ENCODE data around the gene SNX9. TPM values are rescaled to one million over a fixed set of nuclear protein-coding genes. Genes with fewer than 3 reads are reported as not detected.

The SNX9 gene
- total RNA-seq, 1 experiment from 2014 or later: 31.3 TPM

- H3K23ac ChIP-seq (ENCODE audit: insufficient read length, low read depth, low read length): no peak overlapping the region
- no peak overlapping the region for H4K8ac ChIP-seq (replicated peaks; ENCODE audit: insufficient read length, low read depth, low read length)
- TF ChIP-seq, protein P1, sequence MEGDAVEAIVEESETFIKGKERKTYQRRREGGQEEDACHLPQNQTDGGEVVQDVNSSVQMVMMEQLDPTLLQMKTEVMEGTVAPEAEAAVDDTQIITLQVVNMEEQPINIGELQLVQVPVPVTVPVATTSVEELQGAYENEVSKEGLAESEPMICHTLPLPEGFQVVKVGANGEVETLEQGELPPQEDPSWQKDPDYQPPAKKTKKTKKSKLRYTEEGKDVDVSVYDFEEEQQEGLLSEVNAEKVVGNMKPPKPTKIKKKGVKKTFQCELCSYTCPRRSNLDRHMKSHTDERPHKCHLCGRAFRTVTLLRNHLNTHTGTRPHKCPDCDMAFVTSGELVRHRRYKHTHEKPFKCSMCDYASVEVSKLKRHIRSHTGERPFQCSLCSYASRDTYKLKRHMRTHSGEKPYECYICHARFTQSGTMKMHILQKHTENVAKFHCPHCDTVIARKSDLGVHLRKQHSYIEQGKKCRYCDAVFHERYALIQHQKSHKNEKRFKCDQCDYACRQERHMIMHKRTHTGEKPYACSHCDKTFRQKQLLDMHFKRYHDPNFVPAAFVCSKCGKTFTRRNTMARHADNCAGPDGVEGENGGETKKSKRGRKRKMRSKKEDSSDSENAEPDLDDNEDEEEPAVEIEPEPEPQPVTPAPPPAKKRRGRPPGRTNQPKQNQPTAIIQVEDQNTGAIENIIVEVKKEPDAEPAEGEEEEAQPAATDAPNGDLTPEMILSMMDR (conservative IDR thresholded peaks at IDR 0.05): peak; percentile 43; the same call in 2 of the 3 replicates
- no peak for DNase-seq
- H3K27ac Mint-ChIP-seq: peak overlapping the region in 2 of 3 experiments; percentile 40 to 47; a peak in 3 of 7 replicates
- H2BK20ac ChIP-seq (ENCODE audit: low read depth, low read length, poor library complexity, severe bottlenecking): no peak overlapping the region
- H3K9me3 ChIP-seq (ENCODE audit: control insufficient read depth, low read depth, low read length): no peaks in the 10 kb centered on the region
- WGBS (ENCODE audit: extremely low coverage, insufficient read length, low lambda C conversion rate): no CpG with 5 or more reads among the region's 7 CpGs
- no peak overlapping the region for H3K4me2 ChIP-seq (ENCODE audit: insufficient read depth, insufficient read length, low read length)
- H2AK5ac ChIP-seq (ENCODE audit: insufficient read length, low read length): no peak overlapping the region
- no peak overlapping the region for H4K91ac ChIP-seq (ENCODE audit: insufficient read length, low read depth, low read length)
- H2BK15ac ChIP-seq (ENCODE audit: low read depth, low read length): no peak overlapping the region
- no peak overlapping the region for H2BK12ac ChIP-seq (ENCODE audit: insufficient read length, low read depth, low read length)
- H3K14ac ChIP-seq (ENCODE audit: insufficient read depth, low read length): no peak overlapping the region
- H3K23me2 ChIP-seq (ENCODE audit: insufficient read length, low read depth, low read length, poor library complexity, severe bottlenecking): no peaks in the 10 kb centered on the region
- H3K27me3 Mint-ChIP-seq (ENCODE audit: low read depth): no peaks in the 10 kb centered on the region; the same call in 1 of the 2 replicates
- no peak overlapping the region for H3K9ac ChIP-seq (ENCODE audit: extremely low read depth, insufficient read length, low read length)
- no peaks in the 10 kb centered on the region for H3K9me3 Mint-ChIP-seq
- no peaks in the 10 kb centered on the region for H3K79me2 ChIP-seq (ENCODE audit: insufficient read depth, low read length)
- peaks cover 5 to 21% of the 10 kb centered on the region in 2 experiments for H3K4me1 Mint-ChIP-seq
- peaks cover 13 to 39% (median 22%) of the 10 kb centered on the region in 3 experiments for H3K36me3 Mint-ChIP-seq (ENCODE audit: insufficient read depth in 1 of 3, low read depth in 3 of 3)
- no peak overlapping the region for H2BK120ac ChIP-seq (ENCODE audit: low read depth, low read length, poor library complexity, severe bottlenecking)
- H3K4me1 ChIP-seq (ENCODE audit: insufficient read depth, low read length): no peaks in the 10 kb centered on the region
- H3T11ph ChIP-seq (ENCODE audit: low read length): no peak overlapping the region
- H3K79me1 ChIP-seq (ENCODE audit: insufficient read depth, low read depth, low read length, poor library complexity, severe bottlenecking): no peaks in the 10 kb centered on the region
- no peaks in the 10 kb centered on the region for H4K20me1 ChIP-seq (ENCODE audit: control insufficient read depth, insufficient read depth, insufficient read length)
- H3K4me3 Mint-ChIP-seq: no peak overlapping the region
- no peak overlapping the region for H2AFZ ChIP-seq (ENCODE audit: low read length)
- no peak overlapping the region for H3K56ac ChIP-seq (ENCODE audit: insufficient read length, low read depth, low read length)
- no peak overlapping the region for H3K27ac ChIP-seq (ENCODE audit: insufficient read length, low read depth, low read length)
- H4K5ac ChIP-seq (ENCODE audit: insufficient read length, low read depth, low read length): no peak overlapping the region
- no peak overlapping the region for H2BK5ac ChIP-seq (ENCODE audit: insufficient read length, low read length)
- H3K27me3 ChIP-seq (ENCODE audit: insufficient read depth, low read length): no peaks in the 10 kb centered on the region
- no peak overlapping the region for H3K18ac ChIP-seq (ENCODE audit: insufficient read length, low read depth, low read length)
- no peak overlapping the region for H3K4ac ChIP-seq (ENCODE audit: low read depth, low read length)
Measured at GRCh38 chr6:157898169-157898568, 75.1 kb downstream of the SNX9 start.

Data from H9 (cell line).